HG03460 (cell line): ENCODE measurements around the gene SLC2A4RG.

Experiments
- ATAC-seq: cut with Tn5 transposase; IDR thresholded peaks from one replicate; pipeline ENCODE4 v1.9.1; 2021; ENCODE audit not compliant: unreplicated experiment

SLC2A4RG gene

GRCh38 chr20:63739130-63740069 is at the start of gene SLC2A4RG:
Gene SLC2A4RG (plus strand): TSS chr20:63739776. CDS start chr20:63739913, 137 bp downstream.
- no peak for ATAC-seq

- ATAC-seq: no peak
Measured at GRCh38 chr20:63690003-63690897, 49.3 kb upstream of the SLC2A4RG start.

- no peak for ATAC-seq
Measured at GRCh38 chr20:63690898-63691710, 48.5 kb upstream of the SLC2A4RG start.

- no peak for ATAC-seq
Measured at GRCh38 chr20:63691711-63692435, 47.7 kb upstream of the SLC2A4RG start.

- no peak for ATAC-seq
Measured at GRCh38 chr20:63692436-63693082, 47.0 kb upstream of the SLC2A4RG start.

- ATAC-seq: no peak
Measured at GRCh38 chr20:63693083-63693732, 46.4 kb upstream of the SLC2A4RG start.

- ATAC-seq: no peak
Measured at GRCh38 chr20:63693733-63694583, 45.6 kb upstream of the SLC2A4RG start.

- no peak for ATAC-seq
Measured at GRCh38 chr20:63694584-63695423, 44.8 kb upstream of the SLC2A4RG start.

GRCh38 chr20:63695424-63696305 is 43.9 kb upstream of the SLC2A4RG start:
- ATAC-seq: no peak

GRCh38 chr20:63696306-63696627 is 43.3 kb upstream of the SLC2A4RG start:
- ATAC-seq: no peak

GRCh38 chr20:63696628-63697356 is 42.8 kb upstream of the SLC2A4RG start, which contains the start of gene TNFRSF6B:
Gene TNFRSF6B (plus strand): TSS chr20:63696652. CDS start chr20:63696768, 116 bp downstream.
- ATAC-seq: no peak

GRCh38 chr20:63697357-63697867 is 42.2 kb upstream of the SLC2A4RG start:
- no peak for ATAC-seq

GRCh38 chr20:63697868-63698545 is 41.6 kb upstream of the SLC2A4RG start:
- ATAC-seq: no peak

- ATAC-seq: no peak
Measured at GRCh38 chr20:63698739-63699465, 40.7 kb upstream of the SLC2A4RG start.
